ENCODE results near the gene ZSCAN25.

The ZSCAN25 gene

GRCh38 chr7:99622596-99622995 lies 5.8 kb downstream of the ZSCAN25 start:
- no peaks in the 10 kb centered on the region for H3K9me3 ChIP-seq (ENCODE audit: control insufficient read depth, low read length)
- H3K4me3 ChIP-seq (ENCODE audit: low read length) = no peak overlapping the region
- H3K4me1 ChIP-seq (ENCODE audit: control insufficient read depth, insufficient read depth, low read length) = peaks cover 5% of the 10 kb centered on the region
- no peak overlapping the region for H3K9ac ChIP-seq (ENCODE audit: low read length)
- H3K36me3 ChIP-seq (ENCODE audit: control insufficient read depth, insufficient read depth, low read length) = peaks cover 29% of the 10 kb centered on the region
- H3K27me3 ChIP-seq (ENCODE audit: control insufficient read depth, insufficient read depth, low read length) = no peaks in the 10 kb centered on the region

GRCh38 chr7:99623091-99623693 lies 6.4 kb downstream of the ZSCAN25 start:
- H3K9ac ChIP-seq (ENCODE audit: low read length) = no peak overlapping the region
- H3K4me1 ChIP-seq (ENCODE audit: control insufficient read depth, insufficient read depth, low read length) = no peaks in the 10 kb centered on the region
- no peaks in the 10 kb centered on the region for H3K9me3 ChIP-seq (ENCODE audit: control insufficient read depth, low read length)
- peaks cover 29% of the 10 kb centered on the region for H3K36me3 ChIP-seq (ENCODE audit: control insufficient read depth, insufficient read depth, low read length)
- H3K27me3 ChIP-seq (ENCODE audit: control insufficient read depth, insufficient read depth, low read length) = no peaks in the 10 kb centered on the region
- H3K4me3 ChIP-seq (ENCODE audit: low read length) = no peak overlapping the region

GRCh38 chr7:99623702-99624447 lies 7.1 kb downstream of the ZSCAN25 start:
- H3K9me3 ChIP-seq (ENCODE audit: control insufficient read depth, low read length) = no peaks in the 10 kb centered on the region
- no peaks in the 10 kb centered on the region for H3K4me1 ChIP-seq (ENCODE audit: control insufficient read depth, insufficient read depth, low read length)
- H3K9ac ChIP-seq (ENCODE audit: low read length) = no peak overlapping the region
- no peak overlapping the region for H3K4me3 ChIP-seq (ENCODE audit: low read length)
- H3K36me3 ChIP-seq (ENCODE audit: control insufficient read depth, insufficient read depth, low read length) = peaks cover 29% of the 10 kb centered on the region
- no peaks in the 10 kb centered on the region for H3K27me3 ChIP-seq (ENCODE audit: control insufficient read depth, insufficient read depth, low read length)

GRCh38 chr7:99624484-99624883 lies 7.7 kb downstream of the ZSCAN25 start:
- H3K27me3 ChIP-seq (ENCODE audit: control insufficient read depth, insufficient read depth, low read length) = no peaks in the 10 kb centered on the region
- no peaks in the 10 kb centered on the region for H3K9me3 ChIP-seq (ENCODE audit: control insufficient read depth, low read length)
- H3K9ac ChIP-seq (ENCODE audit: low read length) = no peak overlapping the region
- no peaks in the 10 kb centered on the region for H3K4me1 ChIP-seq (ENCODE audit: control insufficient read depth, insufficient read depth, low read length)
- peaks cover 29% of the 10 kb centered on the region for H3K36me3 ChIP-seq (ENCODE audit: control insufficient read depth, insufficient read depth, low read length)
- H3K4me3 ChIP-seq (ENCODE audit: low read length) = no peak overlapping the region

GRCh38 chr7:99625321-99625720 lies 8.6 kb downstream of the ZSCAN25 start:
- Histone ChIP-seq H3K36me3 (ENCODE audit: control insufficient read depth, insufficient read depth, low read length) (peaks cover 21% of the 10 kb centered on the region), H3K27me3 (ENCODE audit: control insufficient read depth, insufficient read depth, low read length) (no peaks in the 10 kb centered on the region), H3K4me3 (ENCODE audit: low read length) (no peak overlapping the region), H3K9ac (ENCODE audit: low read length) (no peak overlapping the region), H3K4me1 (ENCODE audit: control insufficient read depth, insufficient read depth, low read length) (no peaks in the 10 kb centered on the region), H3K9me3 (ENCODE audit: control insufficient read depth, low read length) (no peaks in the 10 kb centered on the region)

- Histone ChIP-seq H3K9ac (ENCODE audit: low read length) (no peak overlapping the region), H3K27me3 (ENCODE audit: control insufficient read depth, insufficient read depth, low read length) (no peaks in the 10 kb centered on the region), H3K36me3 (ENCODE audit: control insufficient read depth, insufficient read depth, low read length) (peaks cover 21% of the 10 kb centered on the region), H3K9me3 (ENCODE audit: control insufficient read depth, low read length) (no peaks in the 10 kb centered on the region), H3K4me3 (ENCODE audit: low read length) (no peak overlapping the region), H3K4me1 (ENCODE audit: control insufficient read depth, insufficient read depth, low read length) (no peaks in the 10 kb centered on the region)
Observed at GRCh38 chr7:99625961-99626360, 9.2 kb downstream of the ZSCAN25 start.

- Histone ChIP-seq H3K36me3 (ENCODE audit: control insufficient read depth, insufficient read depth, low read length) (peaks cover 18% of the 10 kb centered on the region), H3K9me3 (ENCODE audit: control insufficient read depth, low read length) (no peaks in the 10 kb centered on the region), H3K27me3 (ENCODE audit: control insufficient read depth, insufficient read depth, low read length) (no peaks in the 10 kb centered on the region), H3K9ac (ENCODE audit: low read length) (no peak overlapping the region), H3K4me1 (ENCODE audit: control insufficient read depth, insufficient read depth, low read length) (no peaks in the 10 kb centered on the region), H3K4me3 (ENCODE audit: low read length) (no peak overlapping the region)
Observed at GRCh38 chr7:99626661-99627060, 9.9 kb downstream of the ZSCAN25 start.

- peaks cover 14% of the 10 kb centered on the region for H3K36me3 ChIP-seq (ENCODE audit: control insufficient read depth, insufficient read depth, low read length)
- H3K9me3 ChIP-seq (ENCODE audit: control insufficient read depth, low read length) = no peaks in the 10 kb centered on the region
- H3K4me1 ChIP-seq (ENCODE audit: control insufficient read depth, insufficient read depth, low read length) = no peaks in the 10 kb centered on the region
- no peak overlapping the region for H3K9ac ChIP-seq (ENCODE audit: low read length)
- no peak overlapping the region for H3K4me3 ChIP-seq (ENCODE audit: low read length)
- H3K27me3 ChIP-seq (ENCODE audit: control insufficient read depth, insufficient read depth, low read length) = no peaks in the 10 kb centered on the region
Observed at GRCh38 chr7:99627513-99627912, 10.8 kb downstream of the ZSCAN25 start.

DNA sequence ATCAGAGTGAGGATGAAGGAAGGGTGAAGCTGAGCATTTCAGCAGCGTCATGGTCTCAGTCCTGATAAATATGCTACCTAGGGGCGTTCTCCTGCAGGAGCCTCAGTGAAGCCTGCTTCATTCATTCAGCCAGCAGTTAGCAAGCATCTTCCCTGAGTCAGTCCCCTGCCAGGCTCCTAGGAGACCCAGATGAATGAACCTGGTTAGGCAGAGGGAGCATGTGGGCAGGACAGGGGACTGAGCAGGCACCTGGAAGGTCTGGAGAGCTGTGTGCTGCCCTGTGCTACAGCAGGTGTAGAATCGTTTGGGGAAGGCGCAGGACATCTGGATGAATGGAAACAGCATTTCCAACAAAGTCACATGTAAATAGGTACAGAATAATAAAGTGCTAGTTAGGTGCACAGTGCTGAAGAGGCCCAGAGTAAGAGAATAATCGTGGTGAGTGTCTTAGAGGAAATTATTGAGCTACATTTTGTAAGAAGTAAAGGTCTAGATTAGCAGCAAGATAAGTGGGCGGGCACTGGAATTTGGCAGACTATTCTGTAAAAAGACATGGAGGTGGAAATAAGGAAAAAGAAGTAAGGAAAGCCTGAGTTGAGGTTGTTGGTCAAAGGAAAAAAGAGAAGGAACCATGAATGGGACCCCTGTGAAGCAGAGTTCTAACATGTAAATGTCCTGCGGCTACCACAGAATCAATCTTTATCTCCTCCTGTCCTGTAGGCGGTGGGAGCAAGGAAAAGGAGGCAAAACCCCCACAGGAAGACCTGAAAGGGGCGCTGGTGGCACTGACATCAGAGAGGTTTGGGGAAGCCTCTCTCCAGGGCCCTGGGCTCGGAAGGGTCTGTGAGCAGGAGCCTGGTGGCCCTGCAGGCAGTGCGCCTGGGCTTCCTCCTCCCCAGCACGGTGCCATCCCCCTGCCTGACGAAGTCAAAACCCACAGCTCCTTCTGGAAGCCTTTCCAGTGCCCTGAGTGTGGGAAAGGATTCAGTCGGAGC lies 12.0 kb downstream of the ZSCAN25 start:
- Histone ChIP-seq H3K9me3 (ENCODE audit: control insufficient read depth, low read length) (no peaks in the 10 kb centered on the region), H3K36me3 (ENCODE audit: control insufficient read depth, insufficient read depth, low read length) (peaks cover 12% of the 10 kb centered on the region), H3K9ac (ENCODE audit: low read length) (no peak overlapping the region)

DNA sequence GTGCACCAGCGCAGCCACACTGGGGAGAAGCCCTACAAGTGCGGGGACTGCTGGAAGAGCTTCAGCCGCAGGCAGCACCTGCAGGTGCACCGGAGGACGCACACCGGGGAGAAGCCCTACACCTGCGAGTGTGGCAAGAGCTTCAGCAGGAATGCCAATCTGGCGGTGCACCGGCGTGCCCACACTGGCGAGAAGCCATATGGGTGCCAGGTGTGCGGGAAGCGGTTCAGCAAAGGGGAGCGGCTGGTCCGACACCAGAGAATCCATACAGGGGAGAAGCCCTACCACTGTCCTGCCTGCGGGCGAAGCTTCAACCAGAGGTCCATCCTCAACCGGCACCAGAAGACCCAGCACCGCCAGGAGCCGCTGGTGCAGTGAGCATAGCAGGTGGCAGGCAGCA lies 12.9 kb downstream of the ZSCAN25 start:
- no peaks in the 10 kb centered on the region for H3K27me3 ChIP-seq (ENCODE audit: control insufficient read depth, insufficient read depth, low read length)
- no peak overlapping the region for H3K4me3 ChIP-seq (ENCODE audit: low read length)
- no peak overlapping the region for H3K9ac ChIP-seq (ENCODE audit: low read length)
- H3K36me3 ChIP-seq (ENCODE audit: control insufficient read depth, insufficient read depth, low read length) = peaks cover 4% of the 10 kb centered on the region
- no peaks in the 10 kb centered on the region for H3K4me1 ChIP-seq (ENCODE audit: control insufficient read depth, insufficient read depth, low read length)
- H3K9me3 ChIP-seq (ENCODE audit: control insufficient read depth, low read length) = no peaks in the 10 kb centered on the region

More for the DNA sequence above, 12.0 kb downstream of the ZSCAN25 start:
- Histone ChIP-seq H3K4me3 (ENCODE audit: low read length) (no peak overlapping the region), H3K27me3 (ENCODE audit: control insufficient read depth, insufficient read depth, low read length) (no peaks in the 10 kb centered on the region), H3K4me1 (ENCODE audit: control insufficient read depth, insufficient read depth, low read length) (no peaks in the 10 kb centered on the region)

DNA sequence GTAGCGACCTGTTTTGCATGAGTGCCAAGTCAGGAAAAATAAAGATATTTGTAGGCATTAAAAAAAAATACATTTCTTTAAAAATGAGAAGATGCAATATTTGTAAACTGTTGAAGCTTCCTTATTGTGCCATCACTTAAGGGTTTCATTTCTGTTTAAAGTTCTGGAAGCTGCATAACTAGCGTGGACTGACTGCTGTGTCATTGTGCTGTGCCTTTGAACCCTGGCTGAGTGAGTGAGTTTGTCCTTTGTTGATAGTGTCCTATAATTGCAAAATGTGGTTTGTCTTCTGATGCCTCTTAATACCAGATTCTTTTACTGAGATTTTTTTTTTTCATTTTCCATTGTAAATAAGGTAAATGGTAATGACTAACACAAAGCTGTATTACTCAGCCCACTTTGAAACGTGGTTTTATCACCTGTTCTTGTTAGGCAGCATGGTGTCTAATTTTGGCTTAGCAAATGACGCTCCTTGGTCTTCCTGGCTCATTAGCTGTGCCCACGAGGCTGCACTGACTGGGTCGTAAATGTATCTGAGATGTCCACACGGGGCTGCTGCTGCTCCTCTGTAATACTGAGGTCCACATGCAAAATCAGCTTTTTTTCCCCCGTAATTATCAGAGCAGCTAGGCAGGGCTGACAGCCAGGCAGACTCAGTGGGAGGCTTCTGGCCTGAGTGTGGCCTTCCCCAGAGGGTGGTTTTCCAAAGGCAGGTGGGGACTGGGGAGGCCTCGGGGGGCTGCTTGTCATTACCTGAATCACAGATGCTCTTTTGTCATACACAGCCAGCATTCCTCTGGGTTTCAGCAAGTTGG lies 14.8 kb downstream of the ZSCAN25 start:
- H3K9me3 ChIP-seq (ENCODE audit: control insufficient read depth, low read length) = no peaks in the 10 kb centered on the region
- no peaks in the 10 kb centered on the region for H3K4me1 ChIP-seq (ENCODE audit: control insufficient read depth, insufficient read depth, low read length)
- no peaks in the 10 kb centered on the region for H3K27me3 ChIP-seq (ENCODE audit: control insufficient read depth, insufficient read depth, low read length)
- H3K4me3 ChIP-seq (ENCODE audit: low read length) = no peak overlapping the region
- H3K9ac ChIP-seq (ENCODE audit: low read length) = no peak overlapping the region
- H3K36me3 ChIP-seq (ENCODE audit: control insufficient read depth, insufficient read depth, low read length) = no peaks in the 10 kb centered on the region

Measured in mucosa of stomach (tissue), 1 donor.